ENCODE data around the gene HK1.
A peak's percentile ranks its signal among the peaks of the same experiment; 100 is the strongest.

Gene HK1

GRCh38 chr10:69340695-69341094, 62.4 kb downstream of the HK1 start:
- Histone ChIP-seq H3K4me2 (ENCODE audit: low read length) (no peak overlapping the region), H3K27ac (ENCODE audit: low read depth, low read length, poor library complexity, severe bottlenecking) (no peak overlapping the region), H3K79me2 (ENCODE audit: insufficient read depth, low read length) (peaks cover 14% of the 10 kb centered on the region), H2AFZ (ENCODE audit: low read length) (no peak overlapping the region), H3K9me2 (ENCODE audit: low read depth, low read length) (no peaks in the 10 kb centered on the region), H3K36me3 (ENCODE audit: insufficient read depth, low read length) (peaks cover 15% of the 10 kb centered on the region; the same call in 1 of the 2 replicates), H3K4me1 (ENCODE audit: insufficient read depth, low read length, severe bottlenecking) (peaks cover 48% of the 10 kb centered on the region), H3F3A (ENCODE audit: insufficient read depth, low read length) (no peaks in the 10 kb centered on the region), H3K9me3 (ENCODE audit: low read length) (no peaks in the 10 kb centered on the region), H3K9ac (ENCODE audit: low read length) (no peak overlapping the region), H3K4me3 (ENCODE audit: low read depth, low read length, poor library complexity, severe bottlenecking) (no peak overlapping the region), H3K27me3 (ENCODE audit: insufficient read depth, low read length) (no peaks in the 10 kb centered on the region), H4K20me1 (ENCODE audit: insufficient read depth, low read length) (no peaks in the 10 kb centered on the region)
- TF ChIP-seq, protein P1, sequence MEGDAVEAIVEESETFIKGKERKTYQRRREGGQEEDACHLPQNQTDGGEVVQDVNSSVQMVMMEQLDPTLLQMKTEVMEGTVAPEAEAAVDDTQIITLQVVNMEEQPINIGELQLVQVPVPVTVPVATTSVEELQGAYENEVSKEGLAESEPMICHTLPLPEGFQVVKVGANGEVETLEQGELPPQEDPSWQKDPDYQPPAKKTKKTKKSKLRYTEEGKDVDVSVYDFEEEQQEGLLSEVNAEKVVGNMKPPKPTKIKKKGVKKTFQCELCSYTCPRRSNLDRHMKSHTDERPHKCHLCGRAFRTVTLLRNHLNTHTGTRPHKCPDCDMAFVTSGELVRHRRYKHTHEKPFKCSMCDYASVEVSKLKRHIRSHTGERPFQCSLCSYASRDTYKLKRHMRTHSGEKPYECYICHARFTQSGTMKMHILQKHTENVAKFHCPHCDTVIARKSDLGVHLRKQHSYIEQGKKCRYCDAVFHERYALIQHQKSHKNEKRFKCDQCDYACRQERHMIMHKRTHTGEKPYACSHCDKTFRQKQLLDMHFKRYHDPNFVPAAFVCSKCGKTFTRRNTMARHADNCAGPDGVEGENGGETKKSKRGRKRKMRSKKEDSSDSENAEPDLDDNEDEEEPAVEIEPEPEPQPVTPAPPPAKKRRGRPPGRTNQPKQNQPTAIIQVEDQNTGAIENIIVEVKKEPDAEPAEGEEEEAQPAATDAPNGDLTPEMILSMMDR (IDR thresholded peaks at IDR 0.05; ENCODE audit: low read length): no peak
- no peak for TF ChIP-seq EZH2 (IDR thresholded peaks at IDR 0.05; ENCODE audit: borderline replicate concordance, low read length)

GRCh38 chr10:69343905-69344304, 65.6 kb downstream of the HK1 start:
- no peak overlapping the region for H3K4me2 ChIP-seq (ENCODE audit: low read length)
- peaks cover 40% of the 10 kb centered on the region for H3K4me1 ChIP-seq (ENCODE audit: insufficient read depth, low read length, severe bottlenecking)
- no peaks in the 10 kb centered on the region for H3F3A ChIP-seq (ENCODE audit: insufficient read depth, low read length)
- H3K4me3 ChIP-seq (ENCODE audit: low read depth, low read length, poor library complexity, severe bottlenecking): no peak overlapping the region
- no peaks in the 10 kb centered on the region for H3K9me2 ChIP-seq (ENCODE audit: low read depth, low read length)
- H4K20me1 ChIP-seq (ENCODE audit: insufficient read depth, low read length): no peaks in the 10 kb centered on the region
- H3K9me3 ChIP-seq (ENCODE audit: low read length): no peaks in the 10 kb centered on the region
- H3K79me2 ChIP-seq (ENCODE audit: insufficient read depth, low read length): no peaks in the 10 kb centered on the region
- H3K36me3 ChIP-seq (ENCODE audit: insufficient read depth, low read length): peaks cover 23% of the 10 kb centered on the region; the same call in 1 of the 2 replicates
- no peak overlapping the region for H3K9ac ChIP-seq (ENCODE audit: low read length)
- H3K27me3 ChIP-seq (ENCODE audit: insufficient read depth, low read length): no peaks in the 10 kb centered on the region
- TF ChIP-seq EZH2 (IDR thresholded peaks at IDR 0.05; ENCODE audit: borderline replicate concordance, low read length): no peak
- TF ChIP-seq, protein P1 (IDR thresholded peaks at IDR 0.05; ENCODE audit: low read length): no peak
- H3K27ac ChIP-seq (ENCODE audit: low read depth, low read length, poor library complexity, severe bottlenecking): no peak overlapping the region
- no peak overlapping the region for H2AFZ ChIP-seq (ENCODE audit: low read length)

DNA sequence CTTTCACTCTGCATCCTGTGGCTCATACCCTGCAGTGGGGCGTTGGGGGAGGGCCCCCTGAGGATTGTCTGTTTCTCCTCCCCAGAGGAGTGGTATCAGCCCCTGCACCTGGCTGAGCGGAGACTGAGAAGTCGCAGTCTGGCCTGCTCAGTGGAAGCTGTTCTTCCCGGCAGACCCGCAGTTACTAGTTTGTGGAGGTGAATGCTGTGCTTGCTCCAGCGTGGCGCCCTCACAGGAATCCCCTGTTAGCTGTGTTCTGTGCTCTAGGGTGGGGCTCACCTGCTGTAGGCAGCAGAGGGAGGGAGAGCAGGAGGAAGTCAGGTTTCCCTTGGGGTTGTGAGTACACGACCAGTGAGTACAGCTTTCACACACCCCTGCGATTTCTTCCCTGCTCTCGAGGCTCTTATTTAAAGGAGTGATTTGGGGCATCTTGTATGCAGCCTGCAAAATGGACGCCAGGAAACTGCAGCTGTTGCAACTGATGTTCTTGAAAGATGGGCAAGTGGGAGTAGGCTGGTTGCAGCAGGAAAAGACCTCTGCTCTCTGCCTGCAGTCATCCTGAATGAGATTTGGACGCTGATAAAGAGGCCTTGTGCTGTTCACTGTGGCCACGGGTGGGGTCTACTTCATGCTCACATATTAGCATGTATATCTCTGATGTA, 66.4 kb downstream of the HK1 start:
- Histone ChIP-seq H3K27me3 (ENCODE audit: insufficient read depth, low read length) (no peaks in the 10 kb centered on the region), H3K9me3 (ENCODE audit: low read length) (no peaks in the 10 kb centered on the region), H3K9ac (ENCODE audit: low read length) (no peak overlapping the region), H3K79me2 (ENCODE audit: insufficient read depth, low read length) (no peaks in the 10 kb centered on the region), H3K27ac (ENCODE audit: low read depth, low read length, poor library complexity, severe bottlenecking) (peak overlapping the region; percentile 32), H3K36me3 (ENCODE audit: insufficient read depth, low read length) (peaks cover 29% of the 10 kb centered on the region; the same call in 1 of the 2 replicates), H4K20me1 (ENCODE audit: insufficient read depth, low read length) (no peaks in the 10 kb centered on the region), H3K4me1 (ENCODE audit: insufficient read depth, low read length, severe bottlenecking) (peaks cover 39% of the 10 kb centered on the region), H2AFZ (ENCODE audit: low read length) (no peak overlapping the region), H3K4me2 (ENCODE audit: low read length) (peak overlapping the region; percentile 35; the same call in 1 of the 2 replicates), H3K4me3 (ENCODE audit: low read depth, low read length, poor library complexity, severe bottlenecking) (no peak overlapping the region), H3K9me2 (ENCODE audit: low read depth, low read length) (no peaks in the 10 kb centered on the region), H3F3A (ENCODE audit: insufficient read depth, low read length) (no peaks in the 10 kb centered on the region)
- TF ChIP-seq, protein P1 (IDR thresholded peaks at IDR 0.05; ENCODE audit: low read length): no peak
- TF ChIP-seq EZH2 (IDR thresholded peaks at IDR 0.05; ENCODE audit: borderline replicate concordance, low read length): no peak
